Stimulated activated CD8-positive, alpha-beta memory T cell treated with anti-CD3 and anti-CD28 coated beads, Interleukin-2, amount 100 ng/mL, for 1 hour (primary cell): ENCODE measurements around the gene ADAM33.

Experiments
- DNase-seq, 2 donors: peaks; one replicate each; pipeline ENCODE4 v3.0.0-alpha.2; 2020; ENCODE audit warnings: low read depth in 2 of 2

ADAM33 gene

DNA sequence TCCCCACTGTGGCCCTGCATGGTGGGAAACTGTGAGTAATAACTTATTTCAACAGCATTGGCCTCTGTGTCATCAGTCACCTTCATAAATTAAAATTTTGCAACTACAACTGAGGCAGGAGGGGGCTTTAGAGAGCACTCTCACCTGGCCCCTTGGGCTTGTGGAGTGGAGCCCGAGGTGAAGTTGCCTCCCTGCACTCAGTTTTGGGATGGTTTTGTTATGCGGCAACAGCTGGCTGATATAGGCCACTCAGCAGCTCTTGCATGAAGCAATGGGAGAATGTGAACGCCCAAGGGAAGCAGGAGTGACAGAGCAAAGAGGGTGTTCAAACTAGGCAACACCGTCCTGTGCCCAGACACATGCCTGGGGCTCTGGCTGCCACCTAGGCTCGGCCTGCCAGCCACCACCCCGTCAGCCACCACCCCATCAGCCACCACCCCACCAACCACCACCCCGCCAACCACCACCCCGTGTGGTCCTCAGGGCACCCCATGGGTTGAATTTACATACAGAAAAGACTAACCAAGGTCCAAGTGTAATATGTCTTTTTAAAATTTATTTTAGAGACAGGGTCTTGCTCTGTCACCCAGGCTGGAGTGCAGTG, 14.3 kb downstream of the ADAM33 start:
- DNase-seq = no peak

DNA sequence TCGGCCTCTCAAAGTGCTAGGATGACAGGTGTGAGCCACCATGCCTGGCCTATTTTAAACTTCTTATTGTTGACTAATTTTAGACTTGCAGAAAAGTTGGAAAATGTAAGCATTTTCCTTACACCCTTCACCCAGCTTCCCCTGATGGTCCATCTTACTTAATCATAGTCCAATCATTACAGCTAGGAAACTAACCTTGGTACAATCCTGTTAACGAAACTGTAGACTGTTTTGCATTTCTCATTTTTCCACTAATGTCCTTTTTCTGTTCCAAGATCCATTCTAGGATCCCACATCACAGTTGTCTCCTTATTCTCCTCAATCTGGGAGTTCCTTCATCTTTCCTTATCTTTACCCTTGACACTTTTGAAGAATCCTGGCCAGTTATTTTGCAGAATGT, 18.0 kb downstream of the ADAM33 start:
- no peak for DNase-seq

DNA sequence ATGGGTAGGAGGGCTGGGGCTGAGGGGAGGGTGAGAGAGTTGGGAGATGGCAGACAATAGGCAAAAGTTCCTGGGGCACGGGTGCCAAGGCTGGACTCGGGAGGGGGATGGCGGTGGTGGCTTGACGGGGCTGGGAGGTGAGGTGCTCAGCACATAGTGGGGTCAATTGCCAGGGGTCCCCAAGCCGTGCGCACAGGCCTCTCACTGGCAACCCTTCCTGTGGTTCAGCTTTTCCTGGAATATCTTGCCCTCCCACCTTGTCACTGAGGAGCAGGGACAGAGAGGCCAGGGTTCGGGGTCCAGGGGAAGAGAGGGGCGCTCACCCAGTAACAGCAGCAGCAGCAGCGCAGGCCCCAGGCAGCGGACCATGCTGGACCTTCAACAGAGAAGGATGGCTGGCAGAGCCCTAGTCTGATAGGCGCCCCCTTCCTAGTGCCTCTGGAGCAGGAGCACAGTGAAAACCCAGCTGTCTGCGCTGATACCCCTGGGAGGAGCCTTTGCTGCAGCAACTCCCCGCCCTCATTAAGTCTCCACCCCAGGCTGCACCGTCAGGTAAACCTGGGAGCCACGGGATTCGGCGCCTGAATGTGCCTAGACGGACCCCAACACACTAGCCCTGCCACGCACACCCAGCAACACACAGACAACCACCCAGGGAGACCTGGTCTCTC, 18.6 kb downstream of the ADAM33 start, which contains the start of gene GFRA4:
Gene GFRA4 (minus strand): TSS at position 369 of the 671 bp plus-strand sequence. CDS start 0 bp downstream, at position 369.
- no peak for DNase-seq

DNA sequence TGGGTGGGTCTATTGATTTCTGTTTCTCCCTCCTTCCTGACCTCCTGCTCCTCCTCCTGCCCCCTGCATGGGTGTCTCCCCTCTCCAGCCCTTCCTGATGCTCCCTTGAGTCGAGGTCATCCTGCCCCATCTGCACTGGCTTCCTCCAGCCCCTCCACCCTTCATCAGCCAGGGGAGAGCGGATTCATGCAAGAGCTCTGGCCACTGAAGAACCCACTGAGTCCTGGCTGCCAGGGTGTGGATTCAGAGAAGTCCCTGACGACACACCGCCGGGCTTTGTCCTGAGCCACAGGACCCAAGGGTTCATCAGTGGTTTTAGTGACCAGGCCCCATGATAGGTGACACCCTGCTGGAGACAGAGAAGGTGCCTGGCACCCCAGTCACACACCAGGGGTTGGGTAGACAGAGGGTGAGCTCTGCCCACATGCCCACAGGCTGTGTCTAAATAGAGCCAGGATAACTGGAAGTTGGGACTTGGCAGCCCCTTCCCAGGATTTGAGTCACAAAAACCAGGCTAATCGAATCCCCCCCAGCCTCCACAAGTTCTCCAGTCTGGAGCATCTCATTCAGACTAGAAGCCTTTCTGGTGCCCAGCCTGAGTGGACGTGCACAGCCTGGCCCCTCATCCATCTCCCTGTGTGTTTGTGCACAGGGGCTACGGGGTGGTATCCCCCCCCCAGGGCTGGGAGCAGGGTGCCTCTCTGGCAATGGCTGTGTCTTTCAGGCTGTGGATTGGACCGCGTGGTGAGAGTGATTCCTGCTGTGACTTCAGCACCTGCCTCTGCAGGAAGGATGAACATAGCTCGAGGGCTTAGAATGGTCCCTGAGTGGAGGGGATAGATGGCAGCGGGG, 19.8 kb downstream of the ADAM33 start:
- DNase-seq = no peak

DNA sequence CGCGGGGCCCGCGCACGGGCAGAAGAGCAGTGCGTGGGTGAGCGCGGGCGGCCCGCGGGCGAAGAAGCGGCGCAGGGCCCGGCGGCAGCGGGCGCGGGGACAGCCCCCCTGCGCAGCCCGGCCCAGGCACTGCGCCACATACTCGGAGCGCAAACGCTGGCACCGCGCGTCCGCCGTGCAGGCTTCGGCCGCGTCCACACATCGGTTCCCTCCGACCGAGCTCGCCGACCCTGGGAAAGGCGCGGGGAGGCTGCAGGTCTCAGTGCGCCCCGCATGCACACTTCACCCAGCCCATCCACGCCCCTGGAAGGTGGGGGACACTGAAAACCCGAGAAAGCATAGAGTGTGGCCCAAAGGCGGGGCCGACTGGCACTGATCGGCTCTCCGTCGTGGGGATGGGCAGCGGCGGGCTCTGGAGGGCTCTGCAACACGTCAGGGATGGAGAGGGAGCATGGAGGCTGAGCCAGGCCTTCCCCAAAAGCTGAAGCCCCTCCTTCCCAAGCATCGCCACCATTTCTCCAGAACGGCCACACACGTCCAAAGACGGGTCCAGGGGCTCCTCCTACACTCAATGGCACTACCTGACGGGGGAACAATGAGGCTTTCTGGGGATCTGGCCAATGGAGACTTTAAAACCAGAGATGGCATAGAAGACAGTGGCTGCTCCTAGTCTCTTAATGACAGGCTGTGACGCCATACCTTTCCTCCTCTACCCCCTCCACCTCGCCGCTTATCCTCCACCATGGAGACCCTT, 20.6 kb downstream of the ADAM33 start:
- DNase-seq = no peak

DNA sequence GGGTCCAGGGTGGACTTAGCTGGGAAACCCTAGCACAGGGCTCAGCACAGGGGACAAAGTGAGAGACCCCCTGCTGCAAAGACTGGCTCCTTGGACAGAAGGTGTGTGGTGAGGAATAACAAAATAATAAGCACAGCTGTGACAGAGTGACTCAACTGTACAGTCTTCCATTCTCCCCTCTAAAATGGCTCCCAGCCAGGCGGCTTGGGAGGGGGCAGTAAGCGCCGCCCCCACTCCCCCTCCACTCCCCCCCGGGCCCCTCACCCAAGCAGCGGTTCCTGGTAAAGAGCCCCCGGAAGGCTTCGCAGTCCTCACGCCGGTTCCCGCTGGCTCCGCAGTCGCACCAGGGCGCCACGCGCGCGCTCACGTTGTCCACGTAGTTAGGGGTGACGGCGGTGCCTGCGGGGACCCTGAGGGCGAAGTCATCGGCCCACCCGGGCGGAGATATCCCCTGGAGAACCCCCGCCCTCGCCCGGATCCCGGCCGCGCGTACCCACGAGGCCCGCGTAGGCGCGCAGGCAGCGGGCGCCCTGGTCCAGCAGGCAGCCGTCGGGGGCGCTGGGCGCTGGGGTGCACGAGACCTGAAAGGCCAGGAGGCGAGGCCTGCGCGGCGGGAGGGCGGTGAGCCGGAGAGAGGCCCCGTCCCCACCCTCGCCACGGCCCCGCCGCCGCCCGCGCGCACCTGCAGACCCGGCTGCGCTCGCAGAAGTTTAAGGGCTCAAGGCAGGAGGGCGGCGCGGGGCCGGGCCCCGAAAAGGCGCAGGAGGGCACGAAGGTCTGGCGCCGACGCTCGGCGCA, 21.3 kb downstream of the ADAM33 start:
- DNase-seq = no peak

DNA sequence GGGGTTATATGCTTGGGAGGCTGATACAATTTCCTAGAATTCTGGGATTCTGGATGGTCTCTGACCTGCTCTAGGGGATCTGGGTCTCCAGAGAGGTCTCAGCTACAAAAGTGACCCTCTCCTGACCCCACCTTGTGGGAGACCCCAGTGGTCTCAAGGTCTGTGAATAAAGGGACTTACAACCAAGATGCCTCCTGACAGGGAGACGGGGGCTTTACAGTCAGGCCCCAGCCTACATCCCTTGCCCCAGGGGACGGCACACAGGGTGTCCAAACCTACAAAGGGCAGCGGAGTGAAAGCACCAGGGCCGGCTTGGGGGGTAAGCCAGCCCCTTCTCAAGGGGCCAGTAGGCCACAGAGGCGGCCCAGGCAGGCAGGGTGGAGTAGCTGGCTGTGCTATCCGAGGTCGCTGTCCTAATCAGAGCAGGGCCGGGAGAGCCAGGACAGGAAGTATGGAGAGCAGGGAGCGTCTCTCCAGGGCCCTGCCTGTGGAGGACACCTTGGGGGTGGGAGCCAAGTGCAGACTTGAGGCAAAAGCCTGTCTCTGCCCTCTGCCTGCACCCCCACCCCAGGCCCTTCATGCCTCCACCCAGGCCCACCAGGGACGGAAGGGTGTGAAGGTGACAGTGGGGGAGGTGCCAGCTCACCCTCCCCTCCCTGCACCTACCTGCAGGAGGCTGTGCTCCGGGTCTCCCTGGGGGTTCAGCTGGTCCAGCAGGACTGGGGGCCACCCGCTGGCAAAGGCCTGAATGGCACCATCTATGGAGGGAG, 22.1 kb downstream of the ADAM33 start:
- no peak for DNase-seq

DNA sequence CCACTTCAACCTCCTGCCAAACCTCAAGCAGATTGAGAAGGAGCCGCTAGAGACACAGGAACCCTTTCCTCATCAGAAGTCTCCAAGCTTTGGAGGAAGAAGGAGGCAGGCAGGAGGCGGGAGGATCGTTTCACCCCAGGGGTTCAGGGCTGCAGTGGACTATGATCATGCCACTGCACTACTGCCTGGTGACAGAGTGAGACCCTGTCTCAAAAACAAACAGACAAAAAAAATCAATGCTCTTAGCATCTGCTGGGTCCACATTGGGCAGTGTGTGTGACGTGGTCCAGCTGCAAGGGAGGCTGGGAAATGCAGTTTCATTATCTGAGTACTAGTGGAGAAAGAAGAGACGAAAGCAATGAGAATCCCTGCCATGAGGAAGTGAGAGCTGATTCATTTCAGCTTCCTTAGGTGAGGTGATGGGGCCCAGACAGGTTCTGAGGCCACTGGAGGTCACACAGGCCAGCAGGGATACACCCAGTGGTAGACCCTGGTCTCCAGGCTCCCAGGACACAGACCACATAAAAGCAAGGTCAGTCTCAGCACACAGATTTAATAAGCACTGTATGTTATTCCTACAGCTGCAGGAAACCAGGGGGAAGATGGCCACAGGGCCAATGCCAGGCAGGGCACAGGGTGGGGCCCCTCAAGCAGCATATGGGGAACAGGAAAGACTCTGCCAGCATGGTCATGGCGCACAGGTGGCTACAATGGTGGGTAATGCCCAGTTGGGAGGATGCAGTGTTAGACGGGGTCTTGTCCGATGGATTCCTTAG, 22.9 kb downstream of the ADAM33 start:
- DNase-seq = no peak

DNA sequence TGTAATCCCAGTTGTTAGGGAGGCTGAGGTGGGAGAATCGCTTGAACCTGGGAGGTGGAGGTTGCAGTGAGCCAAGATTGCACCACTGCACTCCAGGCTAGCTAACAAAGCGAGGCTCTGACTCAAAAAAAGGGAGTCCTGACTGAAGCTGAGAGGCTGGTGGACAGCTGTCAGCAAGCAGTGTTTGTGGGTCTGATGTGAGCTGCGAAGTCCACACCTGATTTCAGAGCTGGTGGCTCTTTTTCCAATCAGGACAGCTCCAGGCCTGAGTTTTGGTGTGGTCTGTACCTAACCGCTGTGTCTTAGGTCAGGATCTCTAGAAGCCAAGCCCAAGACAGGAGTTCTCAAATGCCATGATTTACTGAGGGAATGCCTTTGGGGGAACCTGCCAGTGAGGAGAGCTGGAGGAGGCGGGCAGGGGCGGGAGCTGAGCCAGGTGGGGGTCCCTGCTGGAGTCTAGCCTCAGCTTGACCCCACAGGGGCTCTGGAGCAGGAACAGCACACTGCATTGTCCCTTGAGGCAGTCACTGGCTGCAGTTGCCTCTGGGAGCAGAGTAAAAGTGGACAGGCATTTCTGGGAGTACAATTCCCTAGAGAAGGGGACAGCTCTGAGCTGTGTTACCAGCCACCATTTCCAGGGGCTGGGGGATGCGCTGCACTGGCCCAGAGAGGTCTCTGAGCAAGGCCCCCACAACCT, 23.6 kb downstream of the ADAM33 start:
- no peak for DNase-seq

DNA sequence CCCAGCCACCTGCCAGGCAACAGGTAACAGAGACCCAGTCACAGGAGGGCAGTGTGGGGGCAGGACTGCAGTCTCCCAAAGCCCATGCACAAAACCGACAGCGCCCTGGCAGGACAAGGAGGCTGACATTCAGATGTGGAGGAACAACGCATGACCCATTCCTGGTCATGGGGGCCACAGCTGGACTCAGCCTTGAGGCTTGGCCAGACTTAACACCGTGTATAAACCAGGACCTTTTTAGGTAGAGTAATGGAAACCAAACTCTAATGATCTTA, 26.7 kb downstream of the ADAM33 start:
- no peak for DNase-seq

DNA sequence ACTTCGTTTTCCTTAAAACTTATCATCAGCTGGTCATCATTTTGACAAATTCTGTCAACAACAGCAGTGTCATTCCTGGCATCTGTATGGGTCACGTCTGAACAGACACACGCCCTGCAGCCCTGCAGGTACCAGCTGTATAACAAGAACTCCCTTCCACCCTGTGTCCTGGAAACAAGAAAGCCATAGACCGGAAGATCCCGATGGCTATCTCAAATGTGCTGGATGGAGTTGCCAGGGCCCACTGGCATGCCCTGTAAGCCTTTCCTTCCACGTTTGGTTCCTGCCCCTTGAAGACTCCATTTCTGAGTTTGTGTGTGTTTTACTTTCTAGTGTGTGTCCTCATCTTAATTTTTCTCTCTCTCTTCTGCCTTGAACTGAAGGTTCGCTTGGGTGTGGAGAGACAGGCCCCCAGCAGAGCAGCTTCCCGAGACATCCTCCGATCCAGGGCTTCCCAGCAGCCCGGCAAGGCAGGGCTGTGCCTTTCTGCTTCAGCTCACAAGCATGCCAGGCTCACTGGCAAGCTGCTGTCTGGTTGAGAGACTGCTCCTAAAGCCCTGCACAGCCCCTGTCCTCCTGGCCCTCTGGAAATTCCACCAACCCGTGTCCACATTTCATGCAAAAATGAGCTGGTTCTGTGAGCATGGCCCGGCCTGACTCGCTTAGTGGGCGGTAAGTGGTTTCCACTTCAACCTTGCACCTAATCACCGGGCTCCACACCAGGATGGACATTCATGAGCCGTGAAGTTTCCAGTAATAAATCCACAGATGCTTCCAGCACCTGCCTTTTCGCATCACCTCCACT, 27.3 kb downstream of the ADAM33 start:
- DNase-seq = no peak

DNA sequence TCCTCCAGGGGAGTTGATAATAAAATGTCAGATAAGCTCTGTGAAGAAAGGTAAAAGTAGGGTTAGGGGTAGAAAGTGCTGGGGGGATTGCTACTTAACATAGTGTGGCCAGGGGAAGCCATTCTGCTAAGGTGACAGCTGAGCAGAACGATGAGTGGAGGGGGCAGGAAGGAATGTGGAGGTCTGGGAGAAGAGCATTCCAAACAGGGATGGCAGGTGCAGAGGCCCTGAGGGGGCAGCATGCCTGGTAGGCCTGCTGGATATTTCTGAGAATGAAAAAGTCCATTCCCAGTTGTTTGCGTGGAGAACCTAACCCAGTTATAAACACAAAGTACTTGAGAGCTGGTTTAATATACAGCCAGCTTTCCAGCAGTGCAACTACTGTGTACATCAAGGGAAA, 27.9 kb downstream of the ADAM33 start:
- DNase-seq = no peak

DNA sequence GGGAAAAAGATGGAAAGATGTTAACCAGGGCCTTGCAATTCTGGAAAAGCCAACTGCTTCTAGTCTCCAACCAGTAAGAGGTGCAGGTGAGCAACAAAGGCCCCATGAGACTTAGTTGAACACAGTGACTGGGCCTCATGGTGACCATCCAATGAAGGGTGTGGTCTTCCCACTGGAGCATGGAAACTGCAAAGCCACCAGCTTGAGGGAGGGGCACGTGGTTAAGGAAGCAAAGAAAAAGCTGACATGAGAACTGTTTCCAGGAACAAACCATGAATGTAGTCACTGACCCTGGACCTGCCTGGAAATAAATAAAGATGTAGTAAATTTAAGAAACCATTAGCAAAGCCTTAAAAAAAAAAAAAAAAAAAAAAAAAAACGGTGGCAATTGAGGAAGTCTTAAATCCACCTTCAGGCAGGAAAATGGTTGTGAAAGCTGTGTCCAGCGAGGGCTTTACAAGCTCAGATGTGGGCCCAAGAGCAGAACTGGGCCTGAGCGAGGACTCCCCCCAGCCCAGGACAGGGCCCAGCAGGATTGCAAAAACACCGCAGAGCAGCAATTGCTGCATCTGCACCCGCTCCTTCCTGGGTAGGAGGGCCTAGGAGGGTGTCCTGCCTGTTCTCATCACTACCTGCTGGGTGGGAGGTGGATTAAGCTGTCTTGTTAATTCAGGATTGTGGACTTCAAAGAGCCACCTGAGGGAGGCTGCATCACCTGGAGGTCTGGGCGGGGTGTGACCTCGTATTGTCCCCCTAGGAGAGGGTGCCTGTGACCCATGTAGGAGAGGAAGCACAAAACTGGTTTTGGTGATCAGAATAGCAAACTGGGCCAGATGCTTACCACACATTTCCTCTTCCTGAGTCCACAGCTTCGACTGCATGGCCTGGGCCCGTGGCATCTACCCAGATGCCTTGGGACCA, 28.9 kb downstream of the ADAM33 start:
- no peak for DNase-seq

DNA sequence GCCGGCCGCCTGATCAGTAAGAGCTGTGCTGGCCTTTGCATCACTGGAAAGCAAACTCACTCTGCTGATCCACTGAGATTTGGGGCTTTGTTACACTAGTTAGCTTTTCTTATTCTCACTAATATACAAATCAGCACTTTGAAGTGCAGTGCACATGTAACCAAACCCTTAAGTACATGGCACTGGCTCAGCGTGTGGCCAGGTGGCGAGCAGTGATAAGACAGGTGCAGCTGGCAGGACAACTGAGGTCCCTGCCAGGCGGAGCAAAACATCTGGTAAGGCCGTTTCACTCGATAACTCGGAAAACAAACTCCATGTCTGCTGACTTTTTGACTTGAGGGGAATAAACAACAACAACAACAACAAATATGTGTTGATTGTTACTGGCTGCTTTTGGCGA, 29.6 kb downstream of the ADAM33 start:
- DNase-seq = no peak

DNA sequence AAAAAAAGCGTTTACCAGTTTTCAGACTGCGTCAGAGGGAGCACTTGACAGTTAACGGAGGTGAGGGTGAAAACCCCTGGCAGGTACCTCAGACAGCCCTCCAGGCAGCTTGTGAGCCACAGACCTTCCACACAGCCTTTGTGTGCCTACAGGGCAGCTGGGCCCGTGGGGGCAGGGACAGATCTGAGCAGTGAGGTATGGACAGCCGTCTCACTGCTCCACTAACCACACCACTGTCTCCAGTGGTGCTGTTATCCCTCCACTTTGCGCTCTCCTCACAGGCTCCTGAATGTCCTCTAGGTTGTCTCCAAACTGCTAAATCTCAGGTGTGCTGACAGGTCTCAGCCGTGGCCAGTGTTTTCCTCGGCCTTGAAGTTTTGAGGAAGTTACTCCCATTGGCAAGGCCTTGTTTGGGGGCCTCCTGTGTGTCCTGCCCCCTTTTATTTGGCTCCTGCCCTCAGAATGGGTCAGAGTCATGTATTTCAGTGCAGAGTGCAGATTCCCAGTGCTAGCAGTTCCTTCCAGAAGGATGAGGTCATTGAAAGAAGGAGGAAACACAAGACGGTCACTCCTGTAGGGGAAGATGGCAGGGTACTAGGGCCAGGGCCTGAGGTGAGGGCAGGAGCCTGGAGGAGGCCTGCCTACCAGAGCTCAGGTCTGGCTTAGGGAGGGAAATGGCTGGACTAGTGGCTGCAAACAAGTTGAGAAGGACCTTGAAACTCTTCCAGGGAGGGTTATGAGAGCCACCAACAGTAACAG, 30.4 kb downstream of the ADAM33 start:
- no peak for DNase-seq

DNA sequence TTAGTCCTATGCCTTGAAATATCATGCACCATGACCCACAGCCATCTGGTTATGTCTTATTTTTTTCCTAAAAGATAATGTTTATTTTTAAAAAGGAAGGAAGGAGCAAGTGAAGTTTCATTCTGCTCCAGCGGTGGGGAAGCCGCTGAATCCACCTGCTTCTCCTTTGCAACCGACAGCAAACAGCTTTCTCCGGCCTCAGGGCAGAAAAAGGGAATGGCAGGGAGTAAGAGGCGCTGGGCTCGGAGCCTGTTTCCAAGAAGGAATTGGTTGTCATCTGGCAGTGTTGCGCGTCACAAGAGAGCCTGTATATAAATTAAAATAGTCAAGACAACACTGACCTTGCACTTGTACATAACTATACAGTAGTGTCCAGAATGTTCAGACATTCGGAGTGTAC, 32.9 kb downstream of the ADAM33 start:
- DNase-seq = no peak

DNA sequence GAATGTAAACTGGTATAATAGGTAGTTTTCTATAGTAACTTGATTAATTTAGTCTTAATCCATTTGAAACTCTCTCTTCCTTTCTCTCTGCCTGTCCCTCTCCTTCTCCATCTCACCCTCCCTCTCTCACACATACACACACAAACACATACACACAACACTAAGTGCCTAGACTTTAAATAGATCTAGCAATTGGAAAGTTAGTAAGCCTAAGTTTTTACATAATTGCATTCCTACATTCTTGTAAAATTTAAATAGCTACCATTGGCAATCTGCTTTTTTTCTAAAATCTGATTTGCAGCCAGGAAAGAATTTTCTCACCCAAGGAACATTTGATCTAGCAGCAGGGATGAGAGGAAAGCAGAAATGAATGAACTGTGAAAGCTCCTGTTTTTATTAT, 34.3 kb downstream of the ADAM33 start:
- no peak for DNase-seq
